ENCODE results near the gene SEMA3E.

The SEMA3E gene

DNA sequence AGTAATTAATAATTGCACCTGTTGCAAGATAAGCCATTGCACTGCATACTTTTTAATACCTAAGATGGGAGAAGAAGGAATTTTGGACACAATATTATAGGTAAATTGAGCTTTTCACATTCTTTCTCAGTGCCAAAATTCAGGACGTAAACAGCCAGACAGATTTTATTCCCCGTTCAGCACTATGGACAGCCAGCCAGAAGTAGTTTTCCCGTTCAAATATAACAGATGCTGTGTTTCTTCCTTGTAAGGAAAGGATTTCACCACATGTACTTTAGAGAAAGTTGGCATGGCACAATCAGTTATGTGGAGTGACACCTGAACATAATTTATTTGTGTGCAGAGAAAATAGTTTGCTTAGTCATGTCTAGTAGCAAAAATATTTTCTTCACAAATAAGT lies 34.8 kb downstream of the SEMA3E start:
- TF ChIP-seq, protein P1, sequence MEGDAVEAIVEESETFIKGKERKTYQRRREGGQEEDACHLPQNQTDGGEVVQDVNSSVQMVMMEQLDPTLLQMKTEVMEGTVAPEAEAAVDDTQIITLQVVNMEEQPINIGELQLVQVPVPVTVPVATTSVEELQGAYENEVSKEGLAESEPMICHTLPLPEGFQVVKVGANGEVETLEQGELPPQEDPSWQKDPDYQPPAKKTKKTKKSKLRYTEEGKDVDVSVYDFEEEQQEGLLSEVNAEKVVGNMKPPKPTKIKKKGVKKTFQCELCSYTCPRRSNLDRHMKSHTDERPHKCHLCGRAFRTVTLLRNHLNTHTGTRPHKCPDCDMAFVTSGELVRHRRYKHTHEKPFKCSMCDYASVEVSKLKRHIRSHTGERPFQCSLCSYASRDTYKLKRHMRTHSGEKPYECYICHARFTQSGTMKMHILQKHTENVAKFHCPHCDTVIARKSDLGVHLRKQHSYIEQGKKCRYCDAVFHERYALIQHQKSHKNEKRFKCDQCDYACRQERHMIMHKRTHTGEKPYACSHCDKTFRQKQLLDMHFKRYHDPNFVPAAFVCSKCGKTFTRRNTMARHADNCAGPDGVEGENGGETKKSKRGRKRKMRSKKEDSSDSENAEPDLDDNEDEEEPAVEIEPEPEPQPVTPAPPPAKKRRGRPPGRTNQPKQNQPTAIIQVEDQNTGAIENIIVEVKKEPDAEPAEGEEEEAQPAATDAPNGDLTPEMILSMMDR (IDR thresholded peaks at IDR 0.05; ENCODE audit: low read length, missing control alignments): no peak
- peak; percentile 25 for DNase-seq (ENCODE audit: low read depth)
- H3K4me3 ChIP-seq (replicated peaks; ENCODE audit: low read depth, low read length): no peak overlapping the region

DNA sequence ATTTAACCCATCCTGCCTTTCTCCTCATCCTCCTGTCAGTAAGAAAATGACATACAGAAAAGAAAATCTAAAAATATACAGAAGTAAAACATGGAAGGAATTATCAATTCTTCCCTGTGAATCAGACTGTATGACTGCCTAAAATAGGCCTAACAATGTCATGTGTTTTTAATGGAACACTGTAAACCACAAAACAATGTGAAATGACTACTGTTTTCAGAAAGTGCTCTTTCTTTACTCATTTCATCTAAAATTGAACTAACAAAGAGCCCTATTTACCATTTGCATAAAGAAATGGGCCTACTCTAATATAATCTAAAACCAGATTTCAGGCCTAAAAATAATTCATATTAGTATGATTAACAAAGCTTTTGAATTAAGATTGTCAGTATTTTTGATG lies 35.7 kb downstream of the SEMA3E start:
- no peak overlapping the region for H3K4me3 ChIP-seq (replicated peaks; ENCODE audit: low read depth, low read length)
- TF ChIP-seq, protein P1 (IDR thresholded peaks at IDR 0.05; ENCODE audit: low read length, missing control alignments): no peak
- no peak for DNase-seq (ENCODE audit: low read depth)

DNA sequence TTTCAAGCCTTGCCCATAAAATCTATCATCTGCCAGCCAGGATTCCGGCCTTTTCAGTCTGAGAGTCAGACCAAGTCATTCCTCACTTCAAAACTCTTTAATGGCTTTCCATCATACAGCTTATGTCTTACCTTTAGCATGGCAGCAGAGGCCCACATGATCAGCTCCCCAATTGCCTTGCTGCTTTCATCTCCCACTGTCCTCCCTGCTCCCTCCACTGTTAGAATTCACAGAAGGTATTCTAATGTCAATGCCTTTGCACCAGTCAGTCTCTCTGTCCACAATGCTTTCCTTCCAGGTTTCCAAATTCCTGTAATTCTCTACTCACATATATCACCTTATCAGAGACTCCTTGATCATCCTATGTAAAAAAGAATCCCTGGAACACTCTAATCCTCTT lies 37.2 kb downstream of the SEMA3E start:
- no peak for DNase-seq (ENCODE audit: low read depth)
- TF ChIP-seq, protein P1 (IDR thresholded peaks at IDR 0.05; ENCODE audit: low read length, missing control alignments): no peak

DNA sequence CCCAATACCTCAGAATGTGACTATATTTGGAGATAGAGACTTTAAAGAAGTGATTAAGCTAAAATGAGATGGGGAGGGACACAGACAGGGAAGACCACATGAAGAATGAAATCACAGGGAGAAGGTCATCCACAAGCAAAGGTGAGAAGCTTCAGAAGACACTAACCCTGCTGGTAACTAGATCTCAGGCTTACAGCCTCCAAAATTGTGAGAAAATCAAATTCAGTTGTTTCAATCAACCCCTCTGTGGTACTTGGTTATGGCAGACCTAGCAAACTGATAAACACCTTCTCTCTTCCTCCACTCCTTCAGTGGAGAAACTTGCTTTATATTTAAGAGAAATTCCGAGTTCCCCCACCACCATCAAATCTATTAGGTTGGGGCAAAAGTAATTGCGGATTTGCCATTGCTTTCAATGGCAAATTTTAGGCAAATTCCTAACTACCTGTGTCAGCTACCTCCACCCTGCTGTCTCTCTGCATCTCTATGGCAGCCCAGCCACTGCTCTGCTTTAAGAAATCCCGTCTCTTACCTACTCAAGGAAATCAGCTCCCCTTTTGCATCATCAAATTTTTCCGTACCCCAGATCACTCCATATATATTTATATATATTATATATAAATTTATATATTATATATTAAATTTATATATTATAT lies 38.2 kb downstream of the SEMA3E start:
- TF ChIP-seq, protein P1 (IDR thresholded peaks at IDR 0.05; ENCODE audit: low read length, missing control alignments): no peak
- DNase-seq (ENCODE audit: low read depth): no peak
- H3K4me3 ChIP-seq (replicated peaks; ENCODE audit: low read depth, low read length): no peak overlapping the region

More for the DNA sequence above, 37.2 kb downstream of the SEMA3E start:
- no peak overlapping the region for H3K4me3 ChIP-seq (replicated peaks; ENCODE audit: low read depth, low read length)

DNA sequence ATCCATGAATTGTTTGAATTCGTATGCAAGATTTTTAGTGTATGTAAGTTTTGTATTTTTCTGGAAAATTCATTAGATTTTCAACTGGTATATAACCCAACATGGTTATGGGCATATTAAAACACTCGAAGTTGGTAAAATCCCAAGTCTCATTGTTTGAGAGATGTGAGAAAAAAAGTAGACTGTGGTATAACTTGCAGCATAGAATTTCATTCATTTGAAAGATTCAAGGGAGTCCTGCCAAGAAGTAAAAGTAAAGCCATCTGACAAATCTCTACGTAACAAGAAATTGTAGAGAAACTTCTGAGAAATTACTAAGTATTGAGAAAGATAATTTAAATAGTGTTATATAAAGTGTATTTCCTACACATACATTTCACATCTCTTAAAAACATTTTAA lies 40.2 kb downstream of the SEMA3E start:
- DNase-seq (ENCODE audit: low read depth): no peak
- no peak overlapping the region for H3K4me3 ChIP-seq (replicated peaks; ENCODE audit: low read depth, low read length)
- TF ChIP-seq, protein P1 (IDR thresholded peaks at IDR 0.05; ENCODE audit: low read length, missing control alignments): no peak

DNA sequence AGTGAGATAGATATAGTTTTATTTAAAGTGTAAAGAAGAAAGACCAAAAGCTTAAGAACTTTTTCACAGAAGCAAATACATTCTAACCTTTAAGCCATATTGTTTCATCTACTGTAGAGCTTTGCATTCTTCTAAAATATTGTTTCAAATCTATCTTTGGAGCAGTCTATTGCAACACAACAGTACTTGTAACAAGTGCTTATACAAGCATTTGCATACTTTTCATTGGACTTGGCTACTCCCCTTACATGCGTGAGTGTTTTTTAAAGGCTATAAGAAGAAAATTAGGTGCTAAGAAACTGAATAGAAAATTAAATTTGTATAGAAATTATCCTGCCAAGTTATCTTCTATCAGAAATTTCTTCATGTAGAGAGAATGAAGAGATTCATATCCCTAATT lies 45.3 kb downstream of the SEMA3E start:
- TF ChIP-seq, protein P1 (IDR thresholded peaks at IDR 0.05; ENCODE audit: low read length, missing control alignments): no peak
- no peak overlapping the region for H3K4me3 ChIP-seq (replicated peaks; ENCODE audit: low read depth, low read length)
- DNase-seq (ENCODE audit: low read depth): no peak

DNA sequence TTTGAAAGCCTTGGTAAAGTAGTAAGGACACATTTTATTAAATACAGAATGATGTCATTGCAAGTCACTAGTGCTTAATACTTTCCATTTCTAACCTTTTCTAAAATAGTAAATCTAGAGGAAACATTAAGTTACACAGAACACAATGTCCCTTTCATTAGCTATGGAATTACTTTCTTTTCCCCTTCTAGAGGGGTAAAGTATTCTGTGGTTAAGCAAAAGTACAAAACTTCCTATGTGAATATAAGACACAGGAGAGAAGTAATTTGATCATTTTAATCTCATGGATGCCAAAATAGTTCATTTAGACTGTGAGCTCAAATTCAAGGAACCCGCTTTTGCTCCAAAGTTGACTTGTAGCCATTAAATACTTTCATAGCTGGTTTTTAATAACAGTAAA lies 49.8 kb downstream of the SEMA3E start:
- TF ChIP-seq, protein P1 (IDR thresholded peaks at IDR 0.05; ENCODE audit: low read length, missing control alignments): no peak
- H3K4me3 ChIP-seq (replicated peaks; ENCODE audit: low read depth, low read length): no peak overlapping the region
- no peak for DNase-seq (ENCODE audit: low read depth)

All from fibroblast of pulmonary artery (primary cell).